ENCODE data around the gene DDX41. TPM values are rescaled to one million over a fixed set of nuclear protein-coding genes. Genes with fewer than 3 reads are reported as not detected.
A peak's percentile ranks its signal among the peaks of the same experiment; 100 is the strongest.
"Not testable (repeated sequence)": the region's sequence is repeated elsewhere in the genome, so short reads cannot be mapped to it uniquely, and the experiment has no call there.

Gene DDX41
- total and polyA plus RNA-seq, 4 donors: 67.1 to 126 (median 106) TPM

DNA sequence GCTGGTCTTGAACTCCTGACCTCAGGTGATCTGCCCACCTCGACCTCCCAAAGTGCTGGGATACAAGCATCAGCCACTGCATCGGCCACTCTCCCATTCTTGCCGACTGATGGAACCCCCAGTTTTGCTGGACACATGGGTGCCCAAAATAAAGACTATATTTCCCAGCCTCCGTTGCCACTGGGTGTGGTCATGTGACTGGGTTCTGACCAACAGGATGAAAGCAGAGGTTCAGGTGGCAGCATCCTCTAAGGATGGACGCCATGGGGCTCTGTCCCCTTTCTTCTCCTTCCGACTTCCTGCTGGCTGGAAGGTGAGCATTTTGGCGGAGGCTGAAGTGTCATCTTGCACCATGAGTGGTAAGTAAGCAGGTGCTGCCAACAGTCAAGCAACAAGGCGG is 29.6 kb downstream of the DDX41 start:
- Histone ChIP-seq H3K4me3 (ENCODE audit: low read depth, low read length) (no peak overlapping the region), H3K27me3 (ENCODE audit: control insufficient read depth, insufficient read depth, low read length) (no peaks in the 10 kb centered on the region), H3K36me3 (ENCODE audit: control insufficient read depth, insufficient read depth, low read length) (peaks cover 82% of the 10 kb centered on the region), H3K4me1 (ENCODE audit: control insufficient read depth, insufficient read depth, low read length) (peaks cover 17% of the 10 kb centered on the region), H3K9me3 (ENCODE audit: control insufficient read depth, insufficient read depth, low read length) (no peaks in the 10 kb centered on the region), H3K27ac (ENCODE audit: low read depth, low read length) (no peak overlapping the region)
- DNase-seq (ENCODE audit: low read depth in 4 of 6, low spot score in 6 of 6): no peak
- WGBS (ENCODE audit: insufficient coverage): 97% methylated on average over 6 of the region's 8 CpGs

DNA sequence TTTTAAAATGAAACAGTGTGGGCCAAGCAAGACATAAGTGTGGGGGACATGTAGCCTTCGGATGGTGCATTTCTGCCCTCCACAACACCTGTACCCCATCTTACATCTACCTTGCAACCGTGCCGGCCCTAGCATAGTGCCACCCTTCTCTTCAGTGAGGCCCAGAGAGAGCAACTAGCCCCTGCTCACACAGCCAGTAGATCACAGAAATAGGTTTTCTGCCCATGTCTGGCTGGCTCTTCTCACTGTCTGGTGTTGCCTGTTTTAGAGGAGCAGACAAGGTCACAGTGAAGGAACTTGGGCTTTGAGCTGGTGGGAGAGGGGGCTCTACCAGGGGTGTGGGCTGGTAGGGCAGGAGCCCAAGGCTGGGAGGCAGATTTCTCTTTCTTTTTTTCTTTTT is 30.5 kb downstream of the DDX41 start:
- no peaks in the 10 kb centered on the region for H3K27me3 ChIP-seq (ENCODE audit: control insufficient read depth, insufficient read depth, low read length)
- DNase-seq (ENCODE audit: low read depth in 4 of 6, low spot score in 6 of 6): no peak
- no peaks in the 10 kb centered on the region for H3K9me3 ChIP-seq (ENCODE audit: control insufficient read depth, insufficient read depth, low read length)
- H3K36me3 ChIP-seq (ENCODE audit: control insufficient read depth, insufficient read depth, low read length): peaks cover 79% of the 10 kb centered on the region
- H3K27ac ChIP-seq (ENCODE audit: low read depth, low read length): no peak overlapping the region
- peaks cover 15% of the 10 kb centered on the region for H3K4me1 ChIP-seq (ENCODE audit: control insufficient read depth, insufficient read depth, low read length)
- 92% methylated on average over 3 of the region's 3 CpGs for WGBS (ENCODE audit: insufficient coverage)
- no peak overlapping the region for H3K4me3 ChIP-seq (ENCODE audit: low read depth, low read length)

DNA sequence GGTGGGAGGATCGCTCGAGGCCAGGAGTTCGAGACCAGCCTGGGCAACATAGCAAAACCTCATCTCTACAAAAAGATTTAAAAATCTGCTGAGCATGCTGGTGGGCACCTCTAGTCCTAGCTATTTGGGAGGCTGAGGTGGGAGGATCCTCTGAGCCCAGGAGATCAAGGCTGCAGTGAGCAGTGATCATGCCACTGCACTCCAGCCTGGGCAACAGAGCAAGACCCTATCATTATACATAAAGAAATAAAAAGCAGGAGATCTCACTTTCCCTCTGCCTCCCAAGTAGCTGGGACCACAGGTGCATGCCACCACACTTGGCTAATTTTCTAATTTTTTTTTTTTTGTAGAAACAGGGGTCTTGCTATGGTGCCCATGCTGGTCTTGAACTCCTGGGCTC is 31.0 kb downstream of the DDX41 start:
- WGBS (ENCODE audit: insufficient coverage): no CpG with 5 or more reads among the region's 3 CpGs
- not testable (repeated sequence) for H3K27ac ChIP-seq (ENCODE audit: low read depth, low read length); H3K27me3 ChIP-seq (ENCODE audit: control insufficient read depth, insufficient read depth, low read length); H3K9me3 ChIP-seq (ENCODE audit: control insufficient read depth, insufficient read depth, low read length); DNase-seq (ENCODE audit: low read depth in 4 of 6, low spot score in 6 of 6); H3K4me3 ChIP-seq (ENCODE audit: low read depth, low read length)
- Histone ChIP-seq H3K4me1 (ENCODE audit: control insufficient read depth, insufficient read depth, low read length) (peaks cover 10% of the 10 kb centered on the region), H3K36me3 (ENCODE audit: control insufficient read depth, insufficient read depth, low read length) (peaks cover 74% of the 10 kb centered on the region)

DNA sequence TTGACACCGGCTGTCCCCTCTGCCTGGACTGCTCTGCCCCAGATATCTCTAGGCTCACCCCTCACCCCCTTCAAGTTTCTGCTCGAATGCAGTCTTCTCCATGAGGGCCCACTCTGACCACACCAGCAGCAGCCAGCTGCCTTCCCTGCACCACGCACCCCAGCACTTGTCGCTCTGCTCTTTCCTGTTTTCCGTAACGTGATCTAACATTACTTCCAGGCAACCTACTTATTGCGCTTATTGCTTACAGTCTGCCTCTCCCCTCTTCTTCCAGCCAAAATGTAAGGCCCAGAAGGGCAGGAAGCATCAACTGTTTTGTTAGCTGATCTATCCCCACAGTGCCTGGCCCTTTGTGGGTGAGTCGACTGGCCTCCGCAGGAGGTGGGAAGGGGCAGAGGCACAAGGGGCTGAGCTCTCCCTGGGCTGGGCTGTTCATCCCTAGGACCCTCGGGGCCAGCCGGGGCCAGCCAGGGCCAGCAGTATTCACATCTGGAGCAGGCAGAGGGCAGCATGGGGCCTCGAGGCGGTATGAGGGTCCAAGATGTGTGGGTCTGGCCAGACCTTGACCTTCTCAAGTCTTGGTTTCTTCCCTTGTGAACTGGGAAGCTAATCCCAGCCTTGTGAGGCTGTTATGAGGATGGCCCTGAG is 31.7 kb downstream of the DDX41 start:
- Histone ChIP-seq H3K27me3 (ENCODE audit: control insufficient read depth, insufficient read depth, low read length) (no peaks in the 10 kb centered on the region), H3K27ac (ENCODE audit: low read depth, low read length) (peak overlapping the region; percentile 15), H3K4me1 (ENCODE audit: control insufficient read depth, insufficient read depth, low read length) (peaks cover 14% of the 10 kb centered on the region), H3K4me3 (ENCODE audit: low read depth, low read length) (no peak overlapping the region), H3K36me3 (ENCODE audit: control insufficient read depth, insufficient read depth, low read length) (peaks cover 67% of the 10 kb centered on the region), H3K9me3 (ENCODE audit: control insufficient read depth, insufficient read depth, low read length) (no peaks in the 10 kb centered on the region)
- no peak for DNase-seq (ENCODE audit: low read depth in 4 of 6, low spot score in 6 of 6)
- WGBS (ENCODE audit: insufficient coverage): 73% methylated on average over 13 of the region's 13 CpGs

DNA sequence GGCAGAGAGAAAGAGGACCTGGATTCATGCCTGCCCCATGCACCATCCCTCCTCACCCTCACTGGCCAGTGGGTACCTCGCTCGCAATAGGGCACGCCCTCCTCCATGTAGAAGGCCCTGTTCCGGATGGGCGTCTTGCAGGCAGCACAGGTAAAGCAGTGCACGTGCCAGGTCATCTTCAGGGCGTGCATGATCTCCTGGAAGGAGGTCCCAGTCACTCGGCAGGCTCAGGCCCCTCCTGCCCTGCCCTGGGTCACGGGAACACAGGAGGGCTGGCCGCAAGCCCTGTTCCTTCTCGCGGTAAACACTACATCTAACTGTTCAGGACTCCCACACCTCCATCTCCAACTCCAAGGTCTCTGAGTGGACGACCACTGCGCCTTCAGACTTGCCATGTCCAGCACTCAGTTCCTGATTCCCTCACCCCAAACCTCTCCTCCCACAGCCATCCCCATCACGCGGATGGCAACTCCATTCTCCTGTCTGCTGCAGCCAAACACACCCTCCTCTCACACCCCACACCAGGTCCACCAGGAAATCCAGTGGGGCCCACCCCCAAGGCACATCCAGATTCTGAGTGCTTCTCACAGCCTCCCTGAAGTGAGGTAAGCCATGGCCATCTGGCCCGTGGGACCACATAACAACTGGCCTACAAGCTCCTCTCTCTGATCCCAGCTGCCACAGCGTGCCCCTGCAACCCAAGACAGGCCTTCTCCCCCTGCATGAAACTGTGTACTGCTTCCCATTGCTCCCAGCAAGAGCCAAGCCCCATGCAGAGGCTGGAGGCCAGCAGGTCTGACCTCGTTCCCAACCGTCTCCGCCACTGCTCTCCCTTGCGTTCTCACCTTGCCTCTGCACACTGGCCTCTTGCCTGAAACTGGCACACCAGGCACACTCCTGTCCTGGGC is 32.5 kb downstream of the DDX41 start:
- Histone ChIP-seq H3K4me3 (ENCODE audit: low read depth, low read length) (no peak overlapping the region), H3K36me3 (ENCODE audit: control insufficient read depth, insufficient read depth, low read length) (peaks cover 60% of the 10 kb centered on the region), H3K27ac (ENCODE audit: low read depth, low read length) (no peak overlapping the region), H3K4me1 (ENCODE audit: control insufficient read depth, insufficient read depth, low read length) (peaks cover 16% of the 10 kb centered on the region), H3K27me3 (ENCODE audit: control insufficient read depth, insufficient read depth, low read length) (no peaks in the 10 kb centered on the region), H3K9me3 (ENCODE audit: control insufficient read depth, insufficient read depth, low read length) (no peaks in the 10 kb centered on the region)
- 84% methylated on average over 22 of the region's 22 CpGs for WGBS (ENCODE audit: insufficient coverage)
- no peak for DNase-seq (ENCODE audit: low read depth in 4 of 6, low spot score in 6 of 6)

DNA sequence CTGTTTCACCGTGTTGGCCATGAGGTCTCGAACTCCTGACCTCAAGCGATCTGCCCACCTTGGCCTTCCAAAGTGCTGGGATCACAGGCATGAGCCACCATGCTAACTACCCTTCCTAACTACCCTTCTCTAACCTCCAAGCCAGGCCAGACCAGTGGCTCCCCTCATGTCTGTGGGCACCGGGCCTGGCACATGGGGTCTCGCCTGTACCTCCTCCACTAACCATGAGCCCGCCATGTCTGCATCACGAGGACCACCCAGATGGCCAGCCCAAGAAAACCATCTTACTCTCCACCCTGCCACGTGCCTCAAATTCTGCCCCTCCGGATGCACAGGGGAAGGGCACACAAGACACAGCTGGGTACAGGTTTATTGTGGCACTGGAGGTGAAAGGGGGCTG is 33.7 kb downstream of the DDX41 start:
- Histone ChIP-seq H3K4me1 (ENCODE audit: control insufficient read depth, insufficient read depth, low read length) (peaks cover 21% of the 10 kb centered on the region), H3K27me3 (ENCODE audit: control insufficient read depth, insufficient read depth, low read length) (no peaks in the 10 kb centered on the region), H3K36me3 (ENCODE audit: control insufficient read depth, insufficient read depth, low read length) (peaks cover 52% of the 10 kb centered on the region), H3K9me3 (ENCODE audit: control insufficient read depth, insufficient read depth, low read length) (no peaks in the 10 kb centered on the region), H3K4me3 (ENCODE audit: low read depth, low read length) (no peak overlapping the region), H3K27ac (ENCODE audit: low read depth, low read length) (no peak overlapping the region)
- DNase-seq (ENCODE audit: low read depth in 4 of 6, low spot score in 6 of 6): no peak
- 95% methylated on average over 5 of the region's 9 CpGs for WGBS (ENCODE audit: insufficient coverage)

GRCh38 chr5:177482359-177482795 is 34.4 kb downstream of the DDX41 start:
- WGBS (ENCODE audit: insufficient coverage): 85% methylated on average over 10 of the region's 10 CpGs
- H3K9me3 ChIP-seq (ENCODE audit: control insufficient read depth, insufficient read depth, low read length): no peaks in the 10 kb centered on the region
- peaks cover 46% of the 10 kb centered on the region for H3K36me3 ChIP-seq (ENCODE audit: control insufficient read depth, insufficient read depth, low read length)
- no peaks in the 10 kb centered on the region for H3K27me3 ChIP-seq (ENCODE audit: control insufficient read depth, insufficient read depth, low read length)
- DNase-seq (ENCODE audit: low read depth in 4 of 6, low spot score in 6 of 6): no peak
- no peak overlapping the region for H3K4me3 ChIP-seq (ENCODE audit: low read depth, low read length)
- no peak overlapping the region for H3K27ac ChIP-seq (ENCODE audit: low read depth, low read length)
- H3K4me1 ChIP-seq (ENCODE audit: control insufficient read depth, insufficient read depth, low read length): peaks cover 24% of the 10 kb centered on the region

DNA sequence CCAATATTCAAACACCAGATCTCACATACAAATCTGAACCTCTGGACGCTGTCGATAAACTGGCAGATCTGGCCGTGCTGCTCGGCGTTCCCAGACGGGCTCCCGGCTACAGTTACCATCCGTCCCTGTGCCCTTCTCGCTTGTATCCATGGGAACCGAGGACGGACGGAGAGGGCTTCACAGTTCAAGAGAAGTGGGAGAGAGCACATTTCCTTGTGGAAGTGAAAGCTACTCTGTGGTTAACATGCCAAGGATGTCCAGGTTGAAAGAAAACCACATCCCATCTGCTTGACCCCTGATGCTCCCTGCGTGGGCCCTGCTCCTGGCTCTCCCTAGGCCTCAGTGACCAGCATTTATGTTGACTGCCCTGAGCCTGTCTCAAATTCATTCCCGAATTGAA is 37.0 kb downstream of the DDX41 start:
- Histone ChIP-seq H3K27ac (ENCODE audit: low read depth, low read length) (no peak overlapping the region), H3K9me3 (ENCODE audit: control insufficient read depth, insufficient read depth, low read length) (no peaks in the 10 kb centered on the region), H3K36me3 (ENCODE audit: control insufficient read depth, insufficient read depth, low read length) (peaks cover 33% of the 10 kb centered on the region), H3K27me3 (ENCODE audit: control insufficient read depth, insufficient read depth, low read length) (no peaks in the 10 kb centered on the region), H3K4me3 (ENCODE audit: low read depth, low read length) (no peak overlapping the region), H3K4me1 (ENCODE audit: control insufficient read depth, insufficient read depth, low read length) (peaks cover 24% of the 10 kb centered on the region)
- 20% methylated on average over 14 of the region's 14 CpGs for WGBS (ENCODE audit: insufficient coverage)
- DNase-seq (ENCODE audit: low read depth in 4 of 6, low spot score in 6 of 6): peak in 2 of 6 donors; percentile 42 to 53

DNA sequence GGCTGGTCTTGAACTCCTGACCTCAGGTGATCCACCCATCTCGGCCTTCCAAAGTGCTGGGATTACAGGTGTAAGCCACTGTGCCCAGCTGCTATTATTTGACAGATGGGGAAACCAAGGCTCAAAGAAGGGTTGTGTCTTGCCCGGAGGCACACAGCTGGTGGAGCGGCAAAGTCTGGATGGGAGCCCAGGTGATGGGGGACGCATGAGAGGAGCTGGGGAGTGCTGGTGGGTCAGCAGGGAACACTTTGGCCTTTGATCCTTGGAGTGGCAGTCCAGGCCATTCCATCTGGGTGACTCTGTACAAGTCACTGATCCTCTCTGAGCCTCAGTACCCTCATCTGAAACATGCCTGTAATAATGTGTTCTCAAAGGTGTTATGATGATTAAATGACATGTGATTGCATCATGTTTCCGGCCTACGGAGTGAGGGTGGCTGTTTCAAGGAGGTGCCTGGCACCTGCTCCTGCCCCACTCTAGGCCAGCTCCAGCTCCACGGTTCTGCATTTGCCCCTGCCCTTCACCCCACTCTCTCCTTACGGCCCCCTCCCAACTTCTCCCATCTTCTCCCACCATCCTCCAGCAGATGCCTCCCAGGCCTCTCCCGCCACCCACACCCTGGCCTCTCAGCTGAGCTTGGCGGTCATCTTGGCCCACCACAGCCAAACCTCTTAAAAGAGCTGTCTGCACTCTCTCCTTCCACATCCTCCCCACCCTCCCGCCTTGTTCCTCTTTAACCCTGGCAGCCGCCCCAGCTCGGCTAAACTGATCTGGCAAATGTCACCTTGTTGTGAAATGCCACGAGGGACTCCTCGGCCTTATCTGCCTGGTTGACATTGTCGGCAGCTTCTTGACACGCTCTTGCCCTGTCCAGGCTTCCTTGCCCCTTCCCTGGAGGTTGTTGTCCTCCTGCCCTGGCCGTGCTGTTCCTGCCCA is 37.8 kb downstream of the DDX41 start:
- peaks cover 29% of the 10 kb centered on the region for H3K4me1 ChIP-seq (ENCODE audit: control insufficient read depth, insufficient read depth, low read length)
- peaks cover 25% of the 10 kb centered on the region for H3K36me3 ChIP-seq (ENCODE audit: control insufficient read depth, insufficient read depth, low read length)
- H3K9me3 ChIP-seq (ENCODE audit: control insufficient read depth, insufficient read depth, low read length): no peaks in the 10 kb centered on the region
- H3K4me3 ChIP-seq (ENCODE audit: low read depth, low read length): no peak overlapping the region
- 55% methylated on average over 16 of the region's 18 CpGs for WGBS (ENCODE audit: insufficient coverage)
- no peak for DNase-seq (ENCODE audit: low read depth in 4 of 6, low spot score in 6 of 6)
- no peaks in the 10 kb centered on the region for H3K27me3 ChIP-seq (ENCODE audit: control insufficient read depth, insufficient read depth, low read length)
- peak overlapping the region; percentile 71 for H3K27ac ChIP-seq (ENCODE audit: low read depth, low read length)
